WERI-Rb-1 (cell line): ENCODE measurements around the gene FAM193A.

Experiments used
- DNase-seq: peaks from one replicate; pipeline ENCODE4 v3.0.0-alpha.2; 2020
- H3K27ac ChIP-seq: fragments of 250-450 bp; sonication (Bioruptor Pico); 2 replicates; pipeline ENCODE4 v1.5.1; 2020; ENCODE audit warnings: mild to moderate bottlenecking, moderate library complexity
- H3K27me3 ChIP-seq: fragments of 250-450 bp; sonication (Bioruptor Pico); 2 replicates; pipeline ENCODE4 v1.5.1; 2021; ENCODE audit warnings: mild to moderate bottlenecking, low read depth, moderate library complexity; ENCODE audit not compliant: insufficient read depth, severe bottlenecking
- H3K36me3 ChIP-seq: fragments of 250-450 bp; sonication (Bioruptor Pico); 2 replicates; pipeline ENCODE4 v1.5.1; 2020; ENCODE audit warnings: mild to moderate bottlenecking, moderate library complexity
- H3K4me3 ChIP-seq: 2 replicates; pipeline ENCODE4 v1.5.1; 2011; ENCODE audit warnings: low read depth, mild to moderate bottlenecking, control low read depth, low read length
- H3K9me3 ChIP-seq: fragments of 250-450 bp; sonication (Bioruptor Pico); 2 replicates; pipeline ENCODE4 v1.5.1; 2021; ENCODE audit warnings: mild to moderate bottlenecking, moderate library complexity; ENCODE audit not compliant: severe bottlenecking
- CTCF ChIP-seq: IDR thresholded peaks from 2 replicates; pipeline ENCODE4 v1.5.1; 2011; ENCODE audit warnings: low read depth, mild to moderate bottlenecking, control low read depth, inconsistent platforms, low read length

Gene FAM193A

DNA sequence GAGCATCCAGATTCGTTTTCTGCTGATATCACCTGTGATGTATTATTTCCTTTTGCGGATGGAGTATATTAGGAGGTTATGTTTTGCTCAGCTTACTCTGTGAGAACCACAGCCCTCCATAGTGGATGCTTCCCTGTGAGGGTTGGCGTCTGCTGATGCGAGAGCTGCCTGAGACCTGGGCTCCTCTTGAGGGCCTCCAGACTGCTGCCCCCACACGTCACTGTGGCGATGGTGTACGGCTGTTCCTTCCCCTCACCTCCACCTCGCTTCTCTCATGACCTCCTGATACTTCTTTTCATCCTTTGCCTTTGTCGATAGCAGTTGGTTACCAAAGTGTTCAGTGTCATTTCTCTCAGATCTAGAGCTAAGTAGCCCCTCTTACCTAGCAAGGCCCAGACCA is 148.0 kb downstream of the FAM193A start:
- TF ChIP-seq CTCF = no peak
- Histone ChIP-seq H3K4me3 (no peak overlapping the region), H3K27ac (no peak overlapping the region), H3K27me3 (no peaks in the 10 kb centered on the region), H3K9me3 (no peaks in the 10 kb centered on the region), H3K36me3 (peaks cover 77% of the 10 kb centered on the region)
- DNase-seq = no peak

DNA sequence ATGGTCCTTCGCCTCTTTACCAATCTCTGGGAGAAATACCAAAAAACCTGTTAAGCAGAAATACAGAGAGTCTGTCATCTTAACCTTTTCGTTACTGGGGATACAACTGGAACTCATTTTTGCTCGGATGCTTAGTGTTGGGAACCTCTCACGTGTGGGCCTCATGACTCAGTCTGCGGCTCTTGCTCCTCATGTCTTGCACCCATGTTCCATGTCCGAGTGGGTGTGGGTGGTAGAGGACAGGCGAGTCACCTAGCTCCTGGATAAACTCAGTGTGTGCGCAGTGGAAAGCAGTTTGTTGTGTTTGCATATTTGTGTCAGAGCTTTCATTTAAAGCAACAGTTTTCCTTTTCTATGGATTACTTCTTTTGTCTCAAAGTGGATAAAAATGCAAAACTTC is 149.1 kb downstream of the FAM193A start:
- TF ChIP-seq CTCF = no peak
- DNase-seq = no peak
- H3K27ac ChIP-seq = no peak overlapping the region
- H3K36me3 ChIP-seq = peaks cover 83% of the 10 kb centered on the region
- no peak overlapping the region for H3K4me3 ChIP-seq
- no peaks in the 10 kb centered on the region for H3K9me3 ChIP-seq
- H3K27me3 ChIP-seq = no peaks in the 10 kb centered on the region

DNA sequence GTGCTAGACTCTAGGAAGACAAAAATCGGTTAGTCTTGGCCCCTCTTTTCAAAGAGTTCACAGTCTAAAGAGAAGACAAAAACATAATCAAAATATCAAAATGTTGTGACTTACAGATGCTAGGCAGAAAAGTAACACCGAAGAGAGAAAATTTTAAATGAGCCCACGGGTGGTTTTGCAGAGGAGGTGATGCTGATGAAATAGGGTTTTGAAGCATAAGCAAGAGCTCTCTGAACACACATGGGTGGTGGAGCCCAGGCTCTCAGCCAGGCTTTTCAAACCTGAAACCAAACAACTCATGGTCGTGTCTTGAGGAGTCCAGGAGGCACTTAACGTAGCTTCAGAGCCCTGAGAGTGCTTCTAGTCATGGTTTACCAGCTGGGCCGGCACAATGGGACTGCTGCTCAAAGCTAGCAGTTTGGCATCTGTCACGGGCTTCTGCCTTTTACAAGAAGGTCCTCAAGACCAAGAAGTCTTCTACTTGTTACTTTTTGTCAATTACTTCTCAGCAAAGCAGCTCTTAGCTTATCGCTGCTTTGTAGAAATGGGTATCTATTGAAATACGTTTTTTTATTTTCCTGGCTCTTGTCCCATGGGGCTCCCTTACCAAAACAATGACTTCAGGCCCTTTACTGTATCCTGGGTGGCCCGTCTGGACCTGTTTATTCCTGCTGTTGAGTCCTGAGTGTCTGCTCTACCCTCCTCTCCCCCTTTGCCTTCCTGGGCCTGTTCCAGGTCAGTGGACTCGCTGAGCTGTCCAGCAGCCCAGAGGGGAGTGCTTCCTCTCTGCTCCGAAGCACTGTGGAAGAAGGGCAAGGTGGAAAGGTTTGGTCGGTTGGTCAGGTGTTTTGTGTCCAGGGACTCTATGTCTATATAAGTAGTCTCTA is 150.2 kb downstream of the FAM193A start:
- no peak for DNase-seq
- Histone ChIP-seq H3K4me3 (no peak overlapping the region), H3K9me3 (no peaks in the 10 kb centered on the region), H3K27ac (no peak overlapping the region), H3K36me3 (peaks cover 83% of the 10 kb centered on the region), H3K27me3 (no peaks in the 10 kb centered on the region)
- no peak for TF ChIP-seq CTCF

DNA sequence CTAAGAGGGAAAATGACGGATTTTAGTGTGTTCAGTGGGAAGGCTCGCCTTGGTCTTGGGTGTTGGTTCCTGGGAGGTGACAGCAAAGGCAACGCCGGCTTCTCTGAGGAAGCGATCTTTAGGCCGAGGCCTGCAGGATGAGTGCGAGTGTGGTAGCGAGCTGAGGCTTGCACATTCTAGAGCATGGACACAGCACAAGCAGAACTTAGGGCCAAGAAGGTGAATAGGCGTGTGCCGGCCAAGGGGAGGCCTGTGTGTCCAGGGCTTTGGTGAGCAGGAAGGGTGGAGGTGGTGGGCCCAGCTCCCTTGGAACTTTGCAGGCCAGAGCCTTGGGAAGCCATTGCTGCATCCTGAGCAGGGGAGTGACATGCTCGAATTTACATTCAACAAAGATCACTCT is 151.8 kb downstream of the FAM193A start:
- no peak for TF ChIP-seq CTCF
- Histone ChIP-seq H3K4me3 (no peak overlapping the region), H3K27me3 (no peaks in the 10 kb centered on the region), H3K9me3 (no peaks in the 10 kb centered on the region), H3K36me3 (peaks cover 93% of the 10 kb centered on the region), H3K27ac (no peak overlapping the region)
- DNase-seq = no peak

GRCh38 chr4:2688697-2689096 is 152.2 kb downstream of the FAM193A start:
- H3K27ac ChIP-seq = no peak overlapping the region
- peaks cover 94% of the 10 kb centered on the region for H3K36me3 ChIP-seq
- H3K27me3 ChIP-seq = no peaks in the 10 kb centered on the region

More at GRCh38 chr4:2688697-2689096, 152.2 kb downstream of the FAM193A start:
- H3K4me3 ChIP-seq = no peak overlapping the region
- H3K9me3 ChIP-seq = no peaks in the 10 kb centered on the region
- TF ChIP-seq CTCF = no peak
- peak; percentile 26 for DNase-seq
